H9 (cell line): ENCODE measurements around the gene GBE1. TPM values are rescaled to one million over a fixed set of nuclear protein-coding genes. Genes with fewer than 3 reads are reported as not detected.

Experiments used
- DNase-seq: peaks from one replicate; pipeline ENCODE4 v3.0.0-alpha.2; 2017
- H2AFZ ChIP-seq: one replicate; pipeline ENCODE4 v1.6.1; 2013; ENCODE audit warnings: mild to moderate bottlenecking, low read length, control low read depth, moderate library complexity
- H2AK5ac ChIP-seq: 2 replicates; pipeline ENCODE4 v1.6.1; 2013; ENCODE audit warnings: low read length, control low read depth, mixed read lengths; ENCODE audit not compliant: insufficient read length
- H2BK120ac ChIP-seq: one replicate; pipeline ENCODE4 v1.6.1; 2013; ENCODE audit warnings: low read depth, mild to moderate bottlenecking, low read length, control low read depth, inconsistent platforms; ENCODE audit not compliant: poor library complexity, severe bottlenecking
- H2BK12ac ChIP-seq: 2 replicates; pipeline ENCODE4 v1.6.1; 2013; ENCODE audit warnings: low read length, control low read depth, mixed read lengths, low read depth; ENCODE audit not compliant: insufficient read length
- H2BK15ac ChIP-seq: 2 replicates; pipeline ENCODE4 v1.6.1; 2013; ENCODE audit warnings: low read depth, low read length, control low read depth
- H2BK20ac ChIP-seq: one replicate; pipeline ENCODE4 v1.6.1; 2013; ENCODE audit warnings: low read depth, mild to moderate bottlenecking, low read length, control low read depth, inconsistent platforms; ENCODE audit not compliant: poor library complexity, severe bottlenecking
- H2BK5ac ChIP-seq: 2 replicates; pipeline ENCODE4 v1.6.1; 2013; ENCODE audit warnings: low read length, control low read depth, mixed read lengths; ENCODE audit not compliant: insufficient read length
- H3K14ac ChIP-seq: 2 replicates; pipeline ENCODE4 v1.6.1; 2013; ENCODE audit warnings: low read length, control low read depth; ENCODE audit not compliant: insufficient read depth
- H3K18ac ChIP-seq: 2 replicates; pipeline ENCODE4 v1.6.1; 2013; ENCODE audit warnings: low read depth, mild to moderate bottlenecking, mixed read lengths, low read length, control low read depth; ENCODE audit not compliant: insufficient read length
- H3K23ac ChIP-seq: 2 replicates; pipeline ENCODE4 v1.6.1; 2013; ENCODE audit warnings: low read length, control low read depth, mixed read lengths, low read depth; ENCODE audit not compliant: insufficient read length
- H3K23me2 ChIP-seq: 2 replicates; pipeline ENCODE4 v1.6.1; 2013; ENCODE audit warnings: low read depth, mild to moderate bottlenecking, mixed read lengths, low read length, control low read depth; ENCODE audit not compliant: insufficient read length, poor library complexity, severe bottlenecking
- H3K27ac ChIP-seq: 2 replicates; pipeline ENCODE4 v1.5.1; 2013; ENCODE audit warnings: low read length, control low read depth, mixed read lengths, low read depth; ENCODE audit not compliant: insufficient read length
- H3K27me3 ChIP-seq: 2 replicates; pipeline ENCODE4 v1.6.1; 2013; ENCODE audit warnings: low read length, control low read depth, inconsistent platforms; ENCODE audit not compliant: insufficient read depth
- H3K4ac ChIP-seq: 2 replicates; pipeline ENCODE4 v1.6.1; 2013; ENCODE audit warnings: low read depth, mild to moderate bottlenecking, control low read depth, inconsistent platforms, low read length, moderate library complexity
- H3K4me1 ChIP-seq: 2 replicates; pipeline ENCODE4 v1.6.1; 2013; ENCODE audit warnings: low read length, control low read depth, inconsistent platforms; ENCODE audit not compliant: insufficient read depth
- H3K4me2 ChIP-seq: 2 replicates; pipeline ENCODE4 v1.6.1; 2013; ENCODE audit warnings: low read length, control low read depth, mixed read lengths; ENCODE audit not compliant: insufficient read length, insufficient read depth
- H3K56ac ChIP-seq: 2 replicates; pipeline ENCODE4 v1.6.1; 2013; ENCODE audit warnings: low read depth, mild to moderate bottlenecking, mixed read lengths, low read length, control low read depth; ENCODE audit not compliant: insufficient read length
- H3K79me1 ChIP-seq: 2 replicates; pipeline ENCODE4 v1.6.1; 2013; ENCODE audit warnings: low read depth, mild to moderate bottlenecking, moderate library complexity, low read length, control low read depth, inconsistent platforms; ENCODE audit not compliant: insufficient read depth, poor library complexity, severe bottlenecking
- H3K79me2 ChIP-seq: 2 replicates; pipeline ENCODE4 v1.6.1; 2013; ENCODE audit warnings: low read length, control low read depth, inconsistent platforms; ENCODE audit not compliant: insufficient read depth
- H3K9ac ChIP-seq: 2 replicates; pipeline ENCODE4 v1.6.1; 2013; ENCODE audit warnings: low read length, control low read depth, mixed read lengths; ENCODE audit not compliant: insufficient read length; ENCODE audit errors: extremely low read depth
- H3K9me3 ChIP-seq: one replicate; pipeline ENCODE4 v1.6.1; 2013; ENCODE audit warnings: low read depth, low read length, inconsistent platforms; ENCODE audit not compliant: control insufficient read depth
- H3T11ph ChIP-seq: one replicate; pipeline ENCODE4 v1.6.1; 2013; ENCODE audit warnings: mild to moderate bottlenecking, low read length, control low read depth, inconsistent platforms
- H4K20me1 ChIP-seq: one replicate; pipeline ENCODE4 v1.6.1; 2013; ENCODE audit not compliant: control insufficient read depth, insufficient read length, insufficient read depth
- H4K5ac ChIP-seq: 2 replicates; pipeline ENCODE4 v1.6.1; 2013; ENCODE audit warnings: low read depth, mild to moderate bottlenecking, mixed read lengths, low read length, control low read depth; ENCODE audit not compliant: insufficient read length
- H4K8ac ChIP-seq: replicated peaks from 2 replicates; pipeline ENCODE4 v1.6.1; 2013; ENCODE audit warnings: low read length, control low read depth, mixed read lengths, low read depth; ENCODE audit not compliant: insufficient read length
- H4K91ac ChIP-seq: 2 replicates; pipeline ENCODE4 v1.6.1; 2013; ENCODE audit warnings: low read depth, mild to moderate bottlenecking, moderate library complexity, mixed read lengths, low read length, control low read depth; ENCODE audit not compliant: insufficient read length
- H3K27ac Mint-ChIP-seq, 3 experiments: 2 replicates in 2 of 3; 3 replicates in 1 of 3; pipeline ENCODE4 v1.8.0; 2020 to 2021; ENCODE audit warnings: mixed read lengths in 3 of 3, mild to moderate bottlenecking in 1 of 3, moderate library complexity in 1 of 3
- H3K27me3 Mint-ChIP-seq: 2 replicates; pipeline ENCODE4 v1.8.0; 2021; ENCODE audit warnings: low read depth, mild to moderate bottlenecking, moderate library complexity, mixed read lengths
- H3K36me3 Mint-ChIP-seq, 3 experiments: 2 replicates in 2 of 3; 3 replicates in 1 of 3; pipeline ENCODE4 v1.8.0; 2020 to 2021; ENCODE audit warnings: low read depth in 3 of 3, mixed read lengths in 3 of 3; ENCODE audit not compliant: insufficient read depth in 1 of 3
- H3K4me1 Mint-ChIP-seq, 2 experiments: 2 replicates each; pipeline ENCODE4 v1.8.0; 2020; ENCODE audit warnings: mixed read lengths in 2 of 2
- H3K4me3 Mint-ChIP-seq, 2 experiments: 2 replicates in 1 of 2; 3 replicates in 1 of 2; pipeline ENCODE4 v1.8.0; 2020 to 2021; ENCODE audit warnings: mild to moderate bottlenecking in 2 of 2, mixed read lengths in 2 of 2, moderate library complexity in 1 of 2
- H3K9me3 Mint-ChIP-seq, 2 experiments: 2 replicates in 1 of 2; 3 replicates in 1 of 2; pipeline ENCODE4 v1.8.0; 2020; ENCODE audit warnings: mild to moderate bottlenecking in 2 of 2, mixed read lengths in 2 of 2, moderate library complexity in 1 of 2
- CTCF ChIP-seq: fragments of 200-600 bp; sonication (generic); conservative IDR thresholded peaks from 3 replicates; pipeline ENCODE4 v1.8.0; 2021; ENCODE audit warnings: antibody characterized with exemption, mild to moderate bottlenecking
- WGBS: extraction: QIAGEN DNeasy Blood & Tissue Kit; methylation state at CpG from one replicate; pipeline ENCODE4 v1.1.7; 2013; ENCODE audit warnings: missing lambda C conversion rate, low lambda C conversion rate, mixed read lengths; ENCODE audit not compliant: insufficient read length; ENCODE audit errors: extremely low coverage; 5-methylcytosine and 5-hydroxymethylcytosine counted together
- total RNA-seq: library from RNA; stranded (reverse); gene quantifications from 2 replicates; pipeline ENCODE4 v1.2.1, GENCODE V29; 2021

Gene GBE1
- total RNA-seq, 1 experiment from 2014 or later = 13.8 TPM

- Mint-ChIP-seq H3K4me3 (no peak overlapping the region), H3K9me3 (peaks cover 2% of the 10 kb centered on the region in 2 experiments; a peak in 2 of 5 replicates), H3K27ac (no peak overlapping the region), H3K27me3 (no peaks in the 10 kb centered on the region), H3K4me1 (no peaks in the 10 kb centered on the region), H3K36me3 (peaks cover 2 to 5% (median 2%) of the 10 kb centered on the region in 3 experiments; a peak in 3 of 7 replicates)
- Histone ChIP-seq H2BK20ac (no peak overlapping the region), H3K79me2 (no peaks in the 10 kb centered on the region), H4K91ac (no peak overlapping the region), H2AFZ (no peak overlapping the region), H3K56ac (no peak overlapping the region), H3K4me1 (no peaks in the 10 kb centered on the region), H3K27ac (no peak overlapping the region), H3K9ac (no peak overlapping the region), H2BK120ac (no peak overlapping the region), H3K14ac (no peak overlapping the region), H3K79me1 (no peaks in the 10 kb centered on the region), H3K4ac (no peak overlapping the region), H3T11ph (no peak overlapping the region), H4K5ac (no peak overlapping the region), H2BK15ac (no peak overlapping the region), H3K27me3 (no peaks in the 10 kb centered on the region), H2AK5ac (no peak overlapping the region), H3K23ac (no peak overlapping the region), H4K8ac (no peak overlapping the region), H2BK12ac (no peak overlapping the region), H3K4me2 (no peak overlapping the region), H3K18ac (no peak overlapping the region), H2BK5ac (no peak overlapping the region), H3K23me2 (no peaks in the 10 kb centered on the region), H3K9me3 (no peaks in the 10 kb centered on the region), H4K20me1 (no peaks in the 10 kb centered on the region)
- no peak for DNase-seq
- no peak for TF ChIP-seq CTCF
- no CpG with 5 or more reads among the region's 1 CpG for WGBS
Observed at GRCh38 chr3:81443958-81444357, 317.5 kb downstream of the GBE1 start.
